ENCODE measurements around the gene ETF1. TPM values are rescaled to one million over a fixed set of nuclear protein-coding genes. Genes with fewer than 3 reads are reported as not detected.

ETF1 gene
- total RNA-seq, 2 experiments from 2014 or later: 66.7 to 123 TPM

DNA sequence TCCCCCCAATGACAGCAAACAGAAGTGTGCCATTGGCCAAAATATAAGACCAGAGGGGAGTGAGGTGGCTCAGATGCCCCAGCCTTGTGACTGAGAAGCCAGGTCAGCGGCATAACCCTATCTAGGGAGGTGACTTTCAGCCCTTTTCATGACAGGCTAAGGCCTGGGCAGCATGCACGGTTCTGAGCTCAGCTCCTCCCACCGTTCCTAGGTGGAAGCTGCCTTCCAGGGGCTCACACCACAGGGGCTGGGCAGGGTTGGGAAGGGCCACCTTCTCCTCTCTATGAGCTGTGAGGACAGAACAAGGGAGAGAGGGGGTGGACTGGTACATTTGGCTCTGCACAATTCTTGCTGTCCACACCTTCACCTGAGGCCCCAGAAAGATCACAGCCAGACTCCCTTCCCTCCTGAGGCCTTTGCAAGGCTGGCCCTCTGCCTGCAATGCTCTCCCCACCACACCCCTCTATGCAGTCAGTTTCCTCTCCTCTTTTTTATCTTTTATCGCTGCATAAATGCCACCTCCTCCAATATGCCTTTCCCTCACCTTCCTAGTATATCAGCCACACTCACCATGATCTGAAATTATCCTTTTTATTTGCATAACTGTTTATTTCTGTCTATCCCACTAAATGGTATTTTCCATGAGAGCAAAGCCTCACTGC lies 82.9 kb downstream of the ETF1 start:
- Histone ChIP-seq H3K79me2 (ENCODE audit: insufficient read depth, low read depth, low read length) (no peaks in the 10 kb centered on the region), H3K27ac (ENCODE audit: low read depth, low read length, poor library complexity, severe bottlenecking) (no peak overlapping the region), H3K4me2 (ENCODE audit: low read length) (0 out of 2 replicates have a peak overlapping the region, but pooled peaks have one; percentile 33), H3K9me3 (ENCODE audit: low read length) (no peaks in the 10 kb centered on the region), H3K36me3 (ENCODE audit: insufficient read depth, low read length) (no peaks in the 10 kb centered on the region), H3K4me1 (ENCODE audit: insufficient read depth, low read length, poor library complexity, severe bottlenecking) (peaks cover 35% of the 10 kb centered on the region), H2AFZ (ENCODE audit: low read length) (peak overlapping the region; percentile 91; the same call in 1 of the 2 replicates), H4K20me1 (ENCODE audit: insufficient read depth, low read length) (no peaks in the 10 kb centered on the region), H3K9me2 (ENCODE audit: insufficient read depth, low read length) (no peaks in the 10 kb centered on the region), H3K4me3 (ENCODE audit: low read depth, low read length, poor library complexity, severe bottlenecking) (no peak overlapping the region)
- BruUV-seq (replicated peaks): no TSS peak
- POLR2A ChIA-PET: interaction anchor here (1.0 kb wide), 1 partner anchor 106 kb away, joined by 5 read pairs; no protein-coding TSS in a partner anchor
- no peak for TF ChIP-seq EZH2phosphoT487 (IDR thresholded peaks at IDR 0.05; ENCODE audit: borderline replicate concordance, low read depth, low read length)
- TF ChIP-seq, protein P1, sequence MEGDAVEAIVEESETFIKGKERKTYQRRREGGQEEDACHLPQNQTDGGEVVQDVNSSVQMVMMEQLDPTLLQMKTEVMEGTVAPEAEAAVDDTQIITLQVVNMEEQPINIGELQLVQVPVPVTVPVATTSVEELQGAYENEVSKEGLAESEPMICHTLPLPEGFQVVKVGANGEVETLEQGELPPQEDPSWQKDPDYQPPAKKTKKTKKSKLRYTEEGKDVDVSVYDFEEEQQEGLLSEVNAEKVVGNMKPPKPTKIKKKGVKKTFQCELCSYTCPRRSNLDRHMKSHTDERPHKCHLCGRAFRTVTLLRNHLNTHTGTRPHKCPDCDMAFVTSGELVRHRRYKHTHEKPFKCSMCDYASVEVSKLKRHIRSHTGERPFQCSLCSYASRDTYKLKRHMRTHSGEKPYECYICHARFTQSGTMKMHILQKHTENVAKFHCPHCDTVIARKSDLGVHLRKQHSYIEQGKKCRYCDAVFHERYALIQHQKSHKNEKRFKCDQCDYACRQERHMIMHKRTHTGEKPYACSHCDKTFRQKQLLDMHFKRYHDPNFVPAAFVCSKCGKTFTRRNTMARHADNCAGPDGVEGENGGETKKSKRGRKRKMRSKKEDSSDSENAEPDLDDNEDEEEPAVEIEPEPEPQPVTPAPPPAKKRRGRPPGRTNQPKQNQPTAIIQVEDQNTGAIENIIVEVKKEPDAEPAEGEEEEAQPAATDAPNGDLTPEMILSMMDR (conservative IDR thresholded peaks at IDR 0.05; ENCODE audit: low read length): no peak
- intact Hi-C loops (cut with micrococcal nuclease; ENCODE audit: unreplicated experiment): no loop called here
- no peak for DNase-seq (ENCODE audit: low spot score)
- CTCF ChIA-PET (ENCODE audit: unreplicated experiment): interaction anchor here (0.8 kb wide), 1 partner anchor 11 kb away, joined by 3 read pairs; no protein-coding TSS in a partner anchor

DNA sequence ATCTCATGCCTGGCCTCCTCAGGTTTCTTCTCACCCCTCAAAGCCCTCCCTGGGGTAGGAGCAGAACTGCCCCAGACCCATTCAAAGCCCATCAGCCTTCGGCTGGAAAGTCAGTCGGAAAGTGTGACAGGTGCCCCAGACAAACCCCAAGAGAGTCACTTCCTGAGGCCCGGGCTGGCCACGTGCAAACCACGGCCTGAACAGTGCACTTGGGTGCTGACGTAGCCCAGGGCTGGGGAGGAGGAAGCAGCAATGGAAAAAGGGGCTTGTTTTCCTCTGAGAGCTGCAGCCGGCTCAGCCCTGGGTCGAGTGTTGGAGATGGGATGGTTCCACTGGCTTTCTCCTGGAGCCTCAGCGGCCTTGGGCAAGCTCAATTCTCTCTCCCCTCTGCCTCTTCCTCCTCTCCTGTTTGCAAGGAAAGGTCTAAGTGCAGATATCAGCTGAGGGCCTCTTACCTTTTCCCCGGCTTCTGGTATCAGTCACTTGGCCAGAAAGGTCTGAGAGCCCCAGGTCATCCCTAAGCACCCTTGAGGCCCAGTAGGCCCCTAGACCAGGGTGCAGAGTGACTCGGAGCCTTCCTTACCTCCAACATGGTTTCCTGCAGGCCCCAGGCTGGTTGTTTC lies 83.6 kb downstream of the ETF1 start:
- POLR2A ChIA-PET: interaction anchor here (1.0 kb wide), 1 partner anchor 107 kb away, joined by 5 read pairs; no protein-coding TSS in a partner anchor
- BruUV-seq (replicated peaks): no TSS peak

More for the DNA sequence above, 83.6 kb downstream of the ETF1 start:
- Histone ChIP-seq H3K4me2 (ENCODE audit: low read length) (peak overlapping the region; percentile 33), H3K36me3 (ENCODE audit: insufficient read depth, low read length) (no peaks in the 10 kb centered on the region), H3K4me3 (ENCODE audit: low read depth, low read length, poor library complexity, severe bottlenecking) (no peak overlapping the region), H3K9me2 (ENCODE audit: insufficient read depth, low read length) (no peaks in the 10 kb centered on the region), H3K4me1 (ENCODE audit: insufficient read depth, low read length, poor library complexity, severe bottlenecking) (peaks cover 35% of the 10 kb centered on the region), H3K9me3 (ENCODE audit: low read length) (no peaks in the 10 kb centered on the region), H4K20me1 (ENCODE audit: insufficient read depth, low read length) (no peaks in the 10 kb centered on the region), H2AFZ (ENCODE audit: low read length) (peak overlapping the region; percentile 91), H3K27ac (ENCODE audit: low read depth, low read length, poor library complexity, severe bottlenecking) (no peak overlapping the region), H3K79me2 (ENCODE audit: insufficient read depth, low read depth, low read length) (no peaks in the 10 kb centered on the region)
- peak; percentile 76 for DNase-seq (ENCODE audit: low spot score)
- TF ChIP-seq EZH2phosphoT487 (IDR thresholded peaks at IDR 0.05; ENCODE audit: borderline replicate concordance, low read depth, low read length): no peak
- TF ChIP-seq, protein P1 (conservative IDR thresholded peaks at IDR 0.05; ENCODE audit: low read length): no peak
- CTCF ChIA-PET (ENCODE audit: unreplicated experiment): interaction anchor here (0.7 to 0.8 kb wide), 2 partner anchors 10 to 45 kb away, joined by 3 read pairs; no protein-coding TSS in a partner anchor
- intact Hi-C loops (cut with micrococcal nuclease; ENCODE audit: unreplicated experiment): no loop called here
